NCI-H345 treated with DMSO at 0.1 percent for 48 hours (cell line): ENCODE measurements around the gene BLID.

Source experiments
- DNase-seq: peaks from one replicate; lab custom pipeline; 2025; ENCODE audit not compliant: unreplicated experiment; lab: John Stamatoyannopoulos, UW

Gene BLID

GRCh38 chr11:122115524-122116379 lies at the start of gene BLID:
TSS of gene BLID (minus strand) at chr11:122116215. CDS start at chr11:122115922, 293 bp downstream.
- DNase-seq, result no peak

GRCh38 chr11:122163053-122163819 lies 47.2 kb upstream of the BLID start:
- no peak for DNase-seq

- DNase-seq, result no peak
Measured at GRCh38 chr11:122162095-122162494, 46.1 kb upstream of the BLID start.

- DNase-seq, result no peak
Measured at GRCh38 chr11:122160841-122161590, 45.0 kb upstream of the BLID start.

GRCh38 chr11:122159861-122160260 lies 43.8 kb upstream of the BLID start:
- no peak for DNase-seq

- peak; percentile 56 for DNase-seq
Measured at GRCh38 chr11:122159173-122159721, 43.2 kb upstream of the BLID start.

- DNase-seq, result peak; percentile 53
Measured at GRCh38 chr11:122158171-122158570, 42.2 kb upstream of the BLID start.

GRCh38 chr11:122157653-122158161 lies 41.7 kb upstream of the BLID start:
- peak; percentile 54 for DNase-seq

GRCh38 chr11:122156940-122157382 lies 40.9 kb upstream of the BLID start:
- DNase-seq, result peak; percentile 90

- DNase-seq, result no peak
Measured at GRCh38 chr11:122155765-122156527, 39.9 kb upstream of the BLID start.

GRCh38 chr11:122154994-122155393 lies 39.0 kb upstream of the BLID start:
- DNase-seq, result no peak

- DNase-seq, result no peak
Measured at GRCh38 chr11:122154227-122154626, 38.2 kb upstream of the BLID start.

- DNase-seq, result no peak
Measured at GRCh38 chr11:122153746-122154145, 37.7 kb upstream of the BLID start.

GRCh38 chr11:122150216-122151124 lies 34.5 kb upstream of the BLID start:
- DNase-seq, result no peak

- DNase-seq, result no peak
Measured at GRCh38 chr11:122149202-122149601, 33.2 kb upstream of the BLID start.

- no peak for DNase-seq
Measured at GRCh38 chr11:122146475-122146874, 30.5 kb upstream of the BLID start.

GRCh38 chr11:122145715-122146274 lies 29.8 kb upstream of the BLID start:
- DNase-seq, result no peak

GRCh38 chr11:122144752-122145151 lies 28.7 kb upstream of the BLID start:
- no peak for DNase-seq

GRCh38 chr11:122141725-122142124 lies 25.7 kb upstream of the BLID start:
- DNase-seq, result peak; percentile 84
